Measurements from ENCODE around the gene CSNK1G2. TPM values are rescaled to one million over a fixed set of nuclear protein-coding genes. Genes with fewer than 3 reads are reported as not detected.

CSNK1G2 gene
- total and polyA plus RNA-seq, 2 of the 13 experiments (the other 11 are each of a cell fraction or from before 2014, with no cell fraction given): 53.8 to 72.5 TPM

GRCh38 chr19:1907563-1908363 lies 33.2 kb upstream of the CSNK1G2 start (continued):
- TF ChIP-seq HNF1A (IDR thresholded peaks at IDR 0.05; ENCODE audit: low read depth): no peak
- no peak for TF ChIP-seq HNF1A (CRISPR knock-in tag; IDR thresholded peaks at IDR 0.05; ENCODE audit: borderline replicate concordance)
- TF ChIP-seq ATF7 (IDR thresholded peaks at IDR 0.05): no peak
- TF ChIP-seq ATF7 (CRISPR knock-in tag; IDR thresholded peaks at IDR 0.05): no peak
- no peak; the same call in 1 of the 2 replicates for TF ChIP-seq RAD21 (CRISPR knock-in tag; IDR thresholded peaks at IDR 0.05)
- peak; percentile 40; the same call in 1 of the 2 replicates for TF ChIP-seq ZNF768 (CRISPR knock-in tag; IDR thresholded peaks at IDR 0.05)
- no peak; the same call in 1 of the 2 replicates for TF ChIP-seq REPIN1 (CRISPR knock-in tag; IDR thresholded peaks at IDR 0.05; ENCODE audit: borderline replicate concordance, low read depth)
- no peak; the same call in 1 of the 2 replicates for TF ChIP-seq NFAT5 (CRISPR knock-in tag; IDR thresholded peaks at IDR 0.05)
- TF ChIP-seq ZNF549 (CRISPR knock-in tag; IDR thresholded peaks at IDR 0.05): no peak
- TF ChIP-seq DR1 (CRISPR knock-in tag; IDR thresholded peaks at IDR 0.05): no peak; the same call in 1 of the 2 replicates
- peak; percentile 47; the same call in 1 of the 2 replicates for TF ChIP-seq YEATS4 (CRISPR knock-in tag; IDR thresholded peaks at IDR 0.05; ENCODE audit: borderline replicate concordance)
- peak; percentile 50; the same call in 1 of the 2 replicates for TF ChIP-seq ZMYM4 (CRISPR knock-in tag; IDR thresholded peaks at IDR 0.05)
- no peak for TF ChIP-seq CAMTA2 (CRISPR knock-in tag; IDR thresholded peaks at IDR 0.05; ENCODE audit: borderline replicate concordance)
- TF ChIP-seq MEIS2 (CRISPR knock-in tag; IDR thresholded peaks at IDR 0.05): peak; percentile 41; the same call in 1 of the 2 replicates
- TF ChIP-seq, protein P1, sequence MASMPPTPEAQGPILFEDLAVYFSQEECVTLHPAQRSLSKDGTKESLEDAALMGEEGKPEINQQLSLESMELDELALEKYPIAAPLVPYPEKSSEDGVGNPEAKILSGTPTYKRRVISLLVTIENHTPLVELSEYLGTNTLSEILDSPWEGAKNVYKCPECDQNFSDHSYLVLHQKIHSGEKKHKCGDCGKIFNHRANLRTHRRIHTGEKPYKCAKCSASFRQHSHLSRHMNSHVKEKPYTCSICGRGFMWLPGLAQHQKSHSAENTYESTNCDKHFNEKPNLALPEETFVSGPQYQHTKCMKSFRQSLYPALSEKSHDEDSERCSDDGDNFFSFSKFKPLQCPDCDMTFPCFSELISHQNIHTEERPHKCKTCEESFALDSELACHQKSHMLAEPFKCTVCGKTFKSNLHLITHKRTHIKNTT (CRISPR knock-in tag; IDR thresholded peaks at IDR 0.05): no peak
- TF ChIP-seq ZNF670 (CRISPR knock-in tag; IDR thresholded peaks at IDR 0.05; ENCODE audit: borderline replicate concordance): no peak
- TF ChIP-seq FOXK2 (IDR thresholded peaks at IDR 0.05): no peak
- no peak for TF ChIP-seq KDM5A (IDR thresholded peaks at IDR 0.05; ENCODE audit: borderline replicate concordance, low read length)
- TF ChIP-seq IKZF1 (IDR thresholded peaks at IDR 0.05): no peak
- TF ChIP-seq ZMAT3 (CRISPR knock-in tag; conservative IDR thresholded peaks at IDR 0.05): no peak
- 0 out of 2 replicates have a peak, but pooled peaks have one; percentile 21 for TF ChIP-seq KDM3A (CRISPR knock-in tag; IDR thresholded peaks at IDR 0.05; ENCODE audit: low read depth)
